Adrenal gland (tissue), 5 donors: Measurements from ENCODE around the gene TMEM19.

Experiments
- CTCF ChIP-seq, 6 experiments: fragments of 450-650 bp in 4 of 6; fragments of 200-600 bp in 2 of 6; sonication (generic) in 1 of 6; IDR thresholded peaks; 1 replicate in 5 of 6; 2 replicates in 1 of 6; pipeline versions ENCODE4 v1.5.1 to v1.8.0; 2016 to 2021; ENCODE audit warnings: antibody characterized with exemption in 6 of 6, mild to moderate bottlenecking in 2 of 6, moderate library complexity in 1 of 6
- POLR2A ChIP-seq, 2 donors: fragments of 450-650 bp; IDR thresholded peaks; one replicate each; pipeline ENCODE4 v1.6.1; 2017; ENCODE audit warnings: antibody characterized with exemption in 2 of 2, mild to moderate bottlenecking in 2 of 2, moderate library complexity in 1 of 2
- donor health status: DM: no; HTN: no; CAD: no.

DNA sequence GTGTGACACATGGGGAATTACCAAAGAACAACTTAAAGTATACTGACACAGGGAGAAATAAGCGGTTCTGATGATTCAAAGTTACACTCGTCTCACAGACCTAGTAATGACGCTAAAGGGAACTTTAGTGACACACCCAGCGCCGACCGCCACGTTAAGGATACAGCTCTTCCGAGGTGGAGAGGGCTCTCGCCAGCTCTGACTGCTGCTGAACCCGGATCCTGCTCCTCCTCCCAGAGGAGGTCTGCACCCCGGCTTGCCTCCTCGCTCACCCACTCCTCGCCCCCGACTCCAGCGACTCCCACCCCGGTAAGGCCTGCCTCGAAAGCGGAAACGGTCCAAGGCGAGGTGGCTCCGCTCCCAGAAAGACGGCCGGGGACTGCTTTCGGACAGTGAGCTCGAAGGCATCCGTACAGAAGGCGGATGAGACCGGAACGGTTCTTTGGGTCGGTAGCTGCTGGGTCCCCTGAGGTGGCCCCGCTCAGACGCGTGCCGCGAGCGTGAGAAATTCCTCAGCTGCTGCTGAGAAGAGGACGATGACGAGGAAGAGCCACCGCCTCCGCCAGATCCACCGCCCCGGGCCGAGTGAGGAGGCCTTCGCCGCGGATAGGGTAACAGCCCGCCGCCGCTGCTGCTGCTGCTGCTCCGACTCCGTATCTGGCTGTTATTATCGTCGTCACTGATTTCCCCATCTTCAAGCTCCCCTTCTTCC is 22.9 kb upstream of the TMEM19 start:
- TF ChIP-seq CTCF (IDR thresholded peaks at IDR 0.05), result peak in 1 of 6 experiments; percentile 1
- TF ChIP-seq POLR2A (IDR thresholded peaks at IDR 0.05), result peak in 1 of 2 donors; percentile 68
